ENCODE data around the gene MYO3A. TPM values are rescaled to one million over a fixed set of nuclear protein-coding genes. Genes with fewer than 3 reads are reported as not detected.
"Not testable (repeated sequence)": the region's sequence is repeated elsewhere in the genome, so short reads cannot be mapped to it uniquely, and the experiment has no call there.

MYO3A gene
- polyA plus RNA-seq, 1 experiment, result not detected

- no peak overlapping the region for H3K4me3 ChIP-seq (ENCODE audit: low read depth, low read length)
- no peak for TF ChIP-seq CTCF (IDR thresholded peaks at IDR 0.05; ENCODE audit: insufficient read depth, low read depth, low read length)
- CTCF ChIA-PET, result no interaction called here
- POLR2A ChIA-PET, result no interaction called here
- no peak for DNase-seq (ENCODE audit: low read depth)
- no peaks in the 10 kb centered on the region for H3K27me3 ChIP-seq (ENCODE audit: control insufficient read depth, insufficient read depth, low read length)
- H3K36me3 ChIP-seq (ENCODE audit: control insufficient read depth, insufficient read depth, low read length), result no peaks in the 10 kb centered on the region
Observed at GRCh38 chr10:26064106-26064505, 130.1 kb downstream of the MYO3A start.

GRCh38 chr10:26067680-26068079, 133.7 kb downstream of the MYO3A start:
- Histone ChIP-seq H3K36me3 (ENCODE audit: control insufficient read depth, insufficient read depth, low read length) (no peaks in the 10 kb centered on the region), H3K4me3 (ENCODE audit: low read depth, low read length) (no peak overlapping the region), H3K27me3 (ENCODE audit: control insufficient read depth, insufficient read depth, low read length) (no peaks in the 10 kb centered on the region)
- no peak for DNase-seq (ENCODE audit: low read depth)
- ChIA-PET POLR2A (no interaction called here), CTCF (no interaction called here)
- no peak for TF ChIP-seq CTCF (IDR thresholded peaks at IDR 0.05; ENCODE audit: insufficient read depth, low read depth, low read length)

GRCh38 chr10:26080971-26081370, 146.9 kb downstream of the MYO3A start:
- H3K4me3 ChIP-seq (ENCODE audit: low read depth, low read length); POLR2A ChIA-PET; CTCF ChIA-PET; H3K27me3 ChIP-seq (ENCODE audit: control insufficient read depth, insufficient read depth, low read length); H3K36me3 ChIP-seq (ENCODE audit: control insufficient read depth, insufficient read depth, low read length); DNase-seq (ENCODE audit: low read depth): not testable (repeated sequence)

GRCh38 chr10:26081459-26081858, 147.4 kb downstream of the MYO3A start:
- Histone ChIP-seq H3K36me3 (ENCODE audit: control insufficient read depth, insufficient read depth, low read length) (no peaks in the 10 kb centered on the region), H3K4me3 (ENCODE audit: low read depth, low read length) (no peak overlapping the region), H3K27me3 (ENCODE audit: control insufficient read depth, insufficient read depth, low read length) (no peaks in the 10 kb centered on the region)
- DNase-seq (ENCODE audit: low read depth), result no peak
- ChIA-PET CTCF (no interaction called here), POLR2A (no interaction called here)
- no peak for TF ChIP-seq CTCF (IDR thresholded peaks at IDR 0.05; ENCODE audit: insufficient read depth, low read depth, low read length)

- DNase-seq (ENCODE audit: low read depth), result no peak
- no peak for TF ChIP-seq CTCF (IDR thresholded peaks at IDR 0.05; ENCODE audit: insufficient read depth, low read depth, low read length)
- ChIA-PET POLR2A (no interaction called here), CTCF (no interaction called here)
- Histone ChIP-seq H3K36me3 (ENCODE audit: control insufficient read depth, insufficient read depth, low read length) (no peaks in the 10 kb centered on the region), H3K27me3 (ENCODE audit: control insufficient read depth, insufficient read depth, low read length) (no peaks in the 10 kb centered on the region), H3K4me3 (ENCODE audit: low read depth, low read length) (no peak overlapping the region)
Observed at GRCh38 chr10:26085549-26085948, 151.5 kb downstream of the MYO3A start.

GRCh38 chr10:26087666-26088065, 153.6 kb downstream of the MYO3A start:
- no peaks in the 10 kb centered on the region for H3K27me3 ChIP-seq (ENCODE audit: control insufficient read depth, insufficient read depth, low read length)
- ChIA-PET CTCF (no interaction called here), POLR2A (no interaction called here)
- no peak for TF ChIP-seq CTCF (IDR thresholded peaks at IDR 0.05; ENCODE audit: insufficient read depth, low read depth, low read length)
- H3K4me3 ChIP-seq (ENCODE audit: low read depth, low read length), result no peak overlapping the region
- no peaks in the 10 kb centered on the region for H3K36me3 ChIP-seq (ENCODE audit: control insufficient read depth, insufficient read depth, low read length)
- DNase-seq (ENCODE audit: low read depth), result no peak

Data from BJ (cell line).